GM18861 (cell line): ENCODE results near the gene STEAP1B.
A peak's percentile ranks its signal among the peaks of the same experiment; 100 is the strongest.
"Not testable (repeated sequence)": the region's sequence is repeated elsewhere in the genome, so short reads cannot be mapped to it uniquely, and the experiment has no call there.

Source experiments
- ATAC-seq: cut with Tn5 transposase; IDR thresholded peaks from one replicate; pipeline ENCODE4 v1.9.1; 2021; ENCODE audit not compliant: unreplicated experiment

Gene STEAP1B

DNA sequence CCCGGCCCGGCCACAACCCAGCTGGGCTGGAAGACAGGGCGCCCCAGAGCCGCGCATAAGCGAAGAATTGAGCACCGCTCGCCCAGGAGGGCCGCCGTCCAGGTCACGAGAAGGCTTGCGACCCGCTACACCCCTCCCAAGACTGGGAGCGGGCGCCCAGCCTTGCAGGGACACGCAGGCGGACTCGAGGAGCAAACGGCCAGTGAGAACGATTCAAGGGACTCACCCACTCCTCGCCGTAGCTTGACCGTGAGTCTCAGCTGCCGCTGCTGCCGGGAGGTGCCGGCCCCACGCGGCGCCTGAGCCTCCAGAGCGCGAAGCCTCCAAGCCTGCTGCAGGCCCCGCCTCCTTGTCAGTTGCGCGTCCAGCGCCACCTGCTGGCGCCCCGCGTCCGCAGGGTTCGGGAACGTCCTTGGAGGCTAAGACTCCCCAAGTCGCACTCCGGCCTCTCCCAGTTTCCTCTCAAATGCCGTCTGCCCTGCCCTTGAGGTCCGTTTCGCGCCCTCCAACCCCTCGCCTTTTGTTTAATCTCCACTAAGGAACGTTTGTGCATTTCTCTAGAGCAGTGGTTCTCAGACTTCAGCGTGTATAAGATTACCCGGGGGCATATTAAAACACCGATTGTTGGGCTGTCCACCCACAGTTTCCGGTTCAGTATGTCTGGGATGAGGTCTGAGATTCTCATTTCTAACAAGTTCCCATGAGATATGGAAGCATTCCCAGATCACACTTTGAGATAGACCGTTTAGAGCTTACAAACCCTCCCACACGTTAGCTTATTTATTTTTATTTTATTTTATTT is at the start of gene STEAP1B:
Gene STEAP1B (minus strand): TSS at position 301 of the 802 bp plus-strand sequence. CDS start 5,333 bp downstream, outside the sequence.
- peak; percentile 95 for ATAC-seq

DNA sequence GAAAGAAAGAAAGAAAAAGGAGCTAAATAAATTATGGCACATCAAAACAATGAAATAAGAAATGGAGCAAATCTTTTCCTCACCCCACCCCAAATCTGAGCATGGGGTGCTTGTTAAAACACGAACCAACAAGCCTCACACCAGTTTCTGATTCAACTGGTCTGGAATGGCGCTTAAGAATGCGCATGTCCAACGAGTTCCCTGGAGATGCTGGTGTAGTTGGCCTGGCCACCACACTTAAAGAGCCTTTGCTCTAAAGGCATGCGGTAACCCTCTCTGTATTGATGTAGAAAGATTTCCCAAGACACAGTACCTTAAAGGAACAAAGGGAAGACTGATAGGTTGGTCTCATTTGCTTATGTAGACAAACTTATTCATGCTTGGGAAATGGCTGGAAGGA is 49.1 kb upstream of the STEAP1B start:
- ATAC-seq = no peak

DNA sequence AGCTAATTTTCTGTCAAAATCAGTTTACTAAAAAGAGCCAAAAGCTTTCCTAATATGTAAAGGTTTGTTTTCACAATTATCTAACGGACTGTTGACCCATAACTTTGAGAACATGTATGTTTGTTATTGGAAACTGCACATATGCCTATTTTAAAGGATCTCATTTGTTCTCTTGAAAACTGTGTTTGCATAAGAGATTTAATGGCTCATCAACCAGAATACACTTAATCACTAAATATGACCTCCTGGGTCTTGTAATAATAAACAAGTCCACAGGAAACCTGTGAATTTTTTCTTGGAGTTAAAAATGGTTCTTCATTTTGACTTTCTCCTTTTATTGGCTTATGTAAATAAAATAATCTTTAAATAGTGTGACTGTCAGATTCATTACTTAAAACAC is 48.3 kb upstream of the STEAP1B start:
- no peak for ATAC-seq

DNA sequence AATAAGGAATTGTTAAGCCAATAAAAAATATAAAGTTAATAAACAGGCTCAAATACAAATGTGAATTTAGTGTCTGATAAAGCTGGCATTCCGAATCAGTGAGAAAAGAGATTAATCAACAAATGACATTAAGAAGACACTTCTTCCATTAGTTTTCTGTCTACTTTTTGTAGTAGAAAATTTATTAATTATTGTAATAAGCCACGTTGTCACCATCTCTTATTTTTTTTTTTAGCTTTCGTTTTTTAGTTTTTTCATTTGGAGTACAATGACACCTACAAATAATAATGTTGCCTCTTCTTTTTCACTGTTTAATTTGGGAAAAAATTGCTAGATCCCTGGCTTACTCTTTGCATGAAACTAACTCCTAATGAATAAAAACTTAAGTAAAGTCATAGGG is 46.8 kb upstream of the STEAP1B start:
- ATAC-seq = no peak

DNA sequence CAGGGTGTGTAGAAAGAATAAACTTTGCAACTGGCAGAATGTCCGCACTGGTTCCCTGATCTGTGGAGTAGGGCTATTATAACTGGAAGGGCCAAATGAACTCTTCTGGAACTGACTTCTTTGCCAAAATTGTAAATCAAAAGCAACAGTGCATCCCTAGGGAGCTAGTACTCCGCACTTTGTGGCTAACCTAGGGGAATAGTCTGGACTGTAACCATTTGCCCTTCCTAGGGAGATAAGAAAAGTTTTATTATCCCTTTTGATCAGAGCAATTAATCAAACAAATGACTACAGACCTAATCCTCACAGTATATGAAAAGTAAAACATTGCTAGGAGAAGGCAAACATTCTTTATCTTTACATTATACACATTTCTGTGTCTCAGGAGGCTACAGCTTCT is 45.5 kb upstream of the STEAP1B start:
- ATAC-seq = no peak

DNA sequence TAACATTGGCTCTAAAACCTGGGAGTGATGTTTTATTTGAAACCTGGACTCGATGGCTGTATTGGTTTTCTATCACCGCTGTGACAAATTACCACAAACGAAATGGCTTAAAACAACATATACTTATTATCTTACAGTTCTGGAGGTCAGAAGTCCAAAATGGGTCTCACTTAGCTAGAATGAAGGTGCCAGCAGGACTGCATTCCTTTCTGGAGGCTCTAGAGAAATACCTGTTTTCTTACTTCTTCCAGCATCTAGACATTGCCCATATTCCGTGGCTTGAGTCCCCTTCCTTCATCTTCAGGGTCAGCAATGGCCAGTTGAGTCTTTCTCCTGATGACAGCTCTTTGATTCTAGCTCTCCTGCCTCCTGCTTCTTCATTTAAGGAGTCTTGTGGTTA is 44.3 kb upstream of the STEAP1B start:
- ATAC-seq = no peak

DNA sequence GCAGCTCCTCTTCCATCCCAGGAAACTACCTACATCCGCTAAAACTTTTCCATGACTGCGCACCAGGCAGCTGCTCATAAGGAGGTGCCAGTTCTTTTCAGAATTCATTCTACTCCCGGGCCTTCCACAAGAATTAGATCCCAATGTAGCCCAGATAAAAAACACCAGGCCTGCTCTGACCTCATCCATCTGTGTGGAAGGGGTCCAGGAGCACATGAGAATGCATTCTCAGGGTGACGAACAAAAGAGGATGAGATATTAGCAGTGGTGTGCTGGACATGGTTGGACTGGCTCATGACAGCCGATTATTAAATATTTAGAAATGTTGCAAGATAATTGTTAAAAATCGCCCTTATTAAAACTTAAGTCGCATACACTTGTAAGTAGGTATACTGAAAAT is 43.2 kb upstream of the STEAP1B start:
- ATAC-seq = no peak

DNA sequence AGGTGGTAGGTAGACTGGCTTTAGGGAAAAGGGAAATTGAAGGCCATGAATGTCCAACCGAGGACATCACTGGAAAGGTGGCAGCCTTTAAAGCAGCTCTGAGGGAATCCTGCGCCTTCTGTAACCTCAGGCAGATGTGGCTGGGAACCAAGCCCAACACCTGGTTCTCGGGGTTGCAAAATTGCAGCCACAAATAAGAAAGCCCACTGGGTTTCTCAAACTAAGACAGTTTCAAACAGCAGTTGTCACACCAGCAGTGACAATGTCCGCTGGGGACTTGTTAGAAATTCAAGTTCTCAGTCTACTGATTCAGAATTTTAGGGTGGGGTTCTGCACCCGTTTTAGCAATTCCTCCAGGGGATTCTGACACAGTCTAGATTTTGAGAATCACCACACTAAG is 42.7 kb upstream of the STEAP1B start:
- ATAC-seq = no peak

DNA sequence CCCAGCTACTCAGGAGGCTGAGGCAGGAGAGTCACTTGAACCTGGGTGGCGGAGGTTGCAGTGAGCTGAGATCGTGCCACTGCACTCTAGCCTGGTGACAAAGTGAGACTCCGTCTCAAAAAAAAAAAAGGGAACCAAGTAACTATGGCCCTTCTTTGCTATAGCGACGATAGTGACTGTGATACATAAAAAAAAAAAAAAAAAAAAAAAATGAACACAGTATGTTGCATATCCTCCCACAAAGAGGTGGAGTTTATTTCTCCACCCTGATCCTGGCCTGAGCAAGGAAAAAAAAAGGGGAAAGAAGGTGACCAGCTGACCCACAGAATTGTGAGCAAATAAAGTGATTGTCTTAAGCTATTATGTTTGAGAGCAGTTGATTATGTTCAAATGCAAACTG is 42.3 kb upstream of the STEAP1B start:
- ATAC-seq = no peak

DNA sequence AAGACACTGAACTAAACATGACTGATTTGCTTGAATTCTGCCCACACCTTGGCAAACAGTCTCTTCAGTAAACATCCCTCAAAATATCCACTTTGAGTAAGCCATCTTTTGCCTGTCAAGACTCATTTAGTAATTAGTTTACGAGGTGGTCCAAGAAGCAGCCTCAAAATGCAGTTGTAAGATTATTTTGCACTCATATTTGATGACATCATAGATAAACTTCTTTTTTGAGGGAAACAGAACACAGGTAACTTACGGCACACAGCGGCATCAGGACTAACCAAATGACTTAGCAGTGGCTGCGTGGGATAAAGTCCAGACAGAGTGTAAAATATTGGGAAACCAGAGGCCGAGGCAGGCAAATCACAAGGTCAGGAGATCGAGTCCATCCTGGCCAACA is 41.8 kb upstream of the STEAP1B start:
- ATAC-seq = no peak

DNA sequence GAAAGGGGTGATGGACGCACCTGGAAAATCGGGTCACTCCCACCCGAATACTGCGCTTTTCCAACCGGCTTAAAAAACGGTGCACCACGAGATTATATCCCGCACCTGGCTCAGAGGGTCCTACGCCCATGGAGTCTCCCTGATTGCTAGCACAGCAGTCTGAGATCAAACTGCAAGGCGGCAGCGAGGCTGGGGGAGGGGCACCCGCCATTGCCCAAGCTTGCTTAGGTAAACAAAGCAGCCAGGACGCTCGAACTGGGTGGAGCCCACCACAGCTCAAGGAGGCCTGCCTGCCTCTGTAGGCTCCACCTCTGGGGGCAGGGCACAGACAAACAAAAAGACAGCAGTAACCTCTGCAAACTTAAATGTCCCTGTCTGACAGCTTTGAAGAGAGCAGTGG is 28.5 kb upstream of the STEAP1B start:
- ATAC-seq = not testable (repeated sequence)

DNA sequence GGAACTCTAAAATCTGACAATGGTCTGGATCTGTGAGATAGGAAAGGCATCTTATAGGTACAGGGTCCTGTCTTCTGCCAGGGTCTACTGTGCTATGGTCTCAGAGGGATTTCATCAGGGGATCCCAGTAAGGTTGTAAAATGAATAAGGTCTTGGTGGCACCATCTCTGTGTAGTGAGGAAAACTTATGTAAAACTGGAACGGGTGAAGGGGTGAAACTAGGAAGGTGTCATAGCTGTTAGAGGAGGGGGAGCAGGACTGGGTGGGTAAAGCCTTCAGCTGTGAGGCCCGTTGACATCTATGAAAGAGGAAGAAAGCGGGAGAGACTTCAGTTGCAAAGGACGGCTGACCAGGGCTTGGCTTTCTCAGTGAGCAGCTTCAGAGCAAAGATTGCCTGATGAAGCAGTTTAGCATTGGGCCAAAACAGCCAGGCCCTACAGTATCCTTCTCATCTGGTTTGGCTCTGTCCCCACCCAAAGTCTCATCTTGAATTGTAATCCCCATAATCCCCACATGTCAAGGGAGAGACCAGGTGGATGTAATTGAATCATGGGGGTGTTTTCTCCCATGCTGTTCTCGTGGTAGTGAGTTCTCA is 24.5 kb upstream of the STEAP1B start:
- not testable (repeated sequence) for ATAC-seq

DNA sequence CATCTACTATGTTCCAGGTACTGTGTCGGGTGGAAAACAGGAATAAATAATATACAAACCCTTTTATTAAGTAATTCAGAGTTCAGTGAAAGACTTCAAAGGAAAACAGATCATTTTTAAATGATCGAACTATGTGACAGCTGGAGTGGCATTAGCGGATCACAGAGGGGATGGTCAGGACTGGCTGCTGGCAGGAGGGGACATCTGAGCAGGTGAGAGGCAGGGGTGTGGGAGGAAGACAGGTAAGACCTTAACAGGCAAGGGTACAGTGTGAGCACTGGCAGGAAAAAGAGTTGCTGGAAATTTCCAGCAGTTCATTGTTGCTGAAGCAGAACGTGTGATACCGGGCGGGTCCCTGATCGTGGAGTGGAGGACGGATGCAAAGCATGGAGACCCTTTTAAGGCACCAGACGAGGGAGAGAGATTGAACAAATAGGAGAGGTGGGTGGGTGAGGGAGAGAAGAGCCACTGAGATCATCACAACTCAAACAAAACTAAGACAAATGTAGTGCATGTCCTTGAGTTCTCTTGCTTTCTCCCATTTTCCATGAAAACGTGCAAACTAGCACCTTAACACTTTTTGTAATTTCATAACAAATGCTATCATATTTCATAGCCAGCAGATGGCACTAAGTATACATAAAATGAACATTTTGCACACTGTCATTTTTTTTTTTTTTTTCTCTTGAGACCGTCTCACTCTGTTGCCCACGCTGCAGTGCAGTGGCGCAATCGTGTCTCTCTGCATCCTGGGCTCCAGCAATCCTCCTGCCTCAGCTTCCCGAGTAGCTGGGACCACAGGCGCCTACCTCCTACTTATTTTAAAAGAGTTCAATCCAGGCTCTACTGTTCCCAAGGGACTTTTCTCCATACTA is 23.7 kb upstream of the STEAP1B start:
- ATAC-seq = not testable (repeated sequence)

DNA sequence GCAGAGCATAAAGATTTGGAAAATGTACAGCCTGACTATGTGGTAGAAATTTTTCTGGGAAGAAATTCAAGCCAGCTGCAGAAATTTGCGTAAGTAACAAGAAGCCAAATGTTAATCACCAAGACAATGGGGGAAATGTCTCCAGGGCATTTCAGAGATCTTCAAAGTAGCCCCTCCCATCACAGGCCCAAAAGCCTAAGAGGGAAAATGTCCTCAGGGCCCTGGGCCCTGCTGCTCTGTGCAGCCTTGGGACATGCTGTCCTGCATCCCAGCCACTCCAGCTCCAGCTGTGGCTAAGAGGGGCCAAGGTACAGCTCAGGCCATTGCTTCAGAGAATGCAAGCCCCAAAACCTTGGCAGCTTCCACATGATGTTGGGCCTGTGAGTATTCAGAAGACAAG is 19.6 kb upstream of the STEAP1B start:
- ATAC-seq = not testable (repeated sequence)

DNA sequence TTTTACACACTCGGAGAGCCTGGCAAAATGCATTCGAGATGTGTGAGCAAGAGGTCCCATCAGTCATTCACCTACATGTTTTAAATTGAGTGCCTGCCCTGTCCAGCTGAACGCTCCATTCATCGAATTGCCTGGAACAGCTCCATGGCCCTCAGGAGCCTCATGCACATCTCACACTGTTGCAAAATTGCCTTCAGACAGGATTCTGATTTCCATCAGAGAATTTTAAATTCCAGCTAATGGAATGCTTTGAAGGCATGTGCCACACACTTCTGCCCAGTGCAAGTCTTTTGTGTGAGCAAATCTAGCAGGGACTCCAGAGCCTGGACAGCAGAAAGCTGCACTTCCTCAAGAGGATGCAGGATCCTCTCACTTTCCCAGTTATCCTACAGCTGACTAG is 17.0 kb upstream of the STEAP1B start:
- not testable (repeated sequence) for ATAC-seq

DNA sequence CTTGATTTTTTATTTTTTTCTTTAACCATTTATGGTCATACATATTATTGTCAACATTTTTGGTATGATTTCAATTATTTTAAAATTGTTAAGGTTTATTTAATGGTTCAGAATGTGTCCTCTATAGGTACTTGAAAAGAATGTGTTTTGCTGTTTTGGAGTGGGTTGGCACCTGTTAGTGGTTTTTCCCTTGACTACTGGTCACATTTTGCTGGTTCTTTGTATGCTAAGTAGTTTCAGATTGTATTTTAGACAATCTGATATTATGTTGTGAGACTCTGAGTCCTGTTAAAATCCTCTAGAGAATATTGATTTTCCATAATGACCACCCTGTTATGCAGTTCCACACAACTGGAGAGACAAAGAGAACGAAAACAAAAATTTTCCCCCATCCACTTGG is 15.0 kb upstream of the STEAP1B start:
- ATAC-seq = not testable (repeated sequence)

DNA sequence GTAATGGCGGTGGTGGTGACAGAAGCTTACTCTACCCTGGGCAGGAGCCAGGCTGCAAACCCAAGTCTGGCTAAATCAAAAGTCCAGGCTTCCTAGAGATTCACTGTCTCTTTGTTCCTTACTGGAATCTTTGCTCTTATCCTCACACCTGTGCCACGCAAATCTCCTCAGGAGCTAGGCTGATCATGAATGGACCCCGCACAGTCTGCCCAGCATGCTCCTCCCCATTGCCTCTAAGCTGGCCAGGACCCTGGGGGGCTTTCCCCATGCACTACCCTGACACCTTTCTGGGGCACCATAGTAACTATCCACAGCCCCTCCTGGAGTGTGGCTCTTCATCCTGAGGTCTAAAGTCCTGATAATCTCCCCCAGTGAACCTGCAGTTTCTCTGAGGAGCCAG is 7.3 kb upstream of the STEAP1B start:
- ATAC-seq = not testable (repeated sequence)

DNA sequence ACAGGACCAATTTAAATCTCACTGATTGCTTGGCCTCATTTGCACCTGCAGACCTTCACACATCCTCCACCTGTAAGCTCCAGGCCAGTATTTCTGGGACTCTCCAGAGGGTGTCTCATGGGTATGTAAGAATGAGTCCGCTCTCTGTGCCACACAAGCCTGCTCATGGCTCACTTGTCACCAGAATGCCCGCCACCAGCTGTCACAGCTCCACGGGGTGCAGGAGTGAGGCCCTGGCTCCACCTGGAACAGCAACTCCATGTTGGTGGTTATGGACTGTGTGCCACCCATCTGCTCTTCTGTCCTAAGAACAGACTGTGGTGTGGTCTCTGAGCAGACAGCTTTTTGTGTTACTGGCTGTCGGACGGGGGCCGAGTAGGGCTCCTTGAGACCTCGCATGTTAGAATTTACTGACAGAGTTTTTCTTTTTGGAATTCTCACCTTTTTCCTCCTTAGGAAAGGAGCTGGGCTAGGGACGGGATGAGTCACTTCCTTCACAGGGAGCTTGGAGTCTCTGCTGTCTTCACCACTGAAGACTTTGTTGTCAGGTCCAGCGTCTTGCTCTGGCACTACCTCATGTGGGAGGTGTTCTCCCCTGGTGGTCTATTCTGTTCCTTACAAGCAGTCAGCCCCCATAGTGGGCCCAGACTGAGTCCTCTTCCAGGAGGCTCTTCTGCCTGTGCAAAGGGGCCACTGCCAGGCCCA is 6.5 kb upstream of the STEAP1B start:
- ATAC-seq = not testable (repeated sequence)

DNA sequence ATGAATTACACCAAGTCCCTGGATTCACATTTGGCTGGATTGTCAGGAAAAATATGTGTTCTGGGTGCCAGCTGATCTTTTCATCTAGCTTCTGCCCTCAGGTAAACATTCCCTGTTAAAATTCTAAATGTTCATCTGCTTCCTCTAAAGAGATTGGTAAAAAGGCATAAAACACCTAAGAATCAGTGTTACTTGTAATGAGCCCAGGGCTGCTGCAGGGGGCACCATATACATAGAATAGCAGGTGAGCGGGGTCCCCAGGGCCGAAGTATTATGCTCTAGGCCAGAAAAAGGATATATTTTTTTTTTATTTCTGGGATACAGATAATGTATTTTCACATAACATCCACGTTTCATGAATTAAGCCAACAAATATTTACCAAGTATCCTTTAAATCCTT is 4.5 kb upstream of the STEAP1B start:
- not testable (repeated sequence) for ATAC-seq

DNA sequence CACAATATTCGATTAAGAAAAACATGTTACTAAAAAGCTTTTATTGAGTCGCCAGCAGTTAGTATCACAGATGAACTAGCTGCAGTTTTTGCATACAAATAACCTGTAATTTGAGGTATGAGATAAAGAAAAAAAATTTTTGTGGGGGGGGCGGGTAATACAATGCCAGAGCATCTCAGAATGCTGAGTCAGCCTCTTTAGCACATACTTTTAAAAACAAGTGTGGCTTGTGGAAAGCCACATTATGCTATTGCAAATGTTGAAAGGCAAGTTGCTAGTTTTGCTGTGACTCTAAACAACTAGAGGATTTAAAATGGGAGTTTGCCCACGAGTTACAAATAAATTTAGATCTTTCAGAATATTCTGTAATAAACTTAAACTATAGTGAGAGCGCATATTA is 2.1 kb upstream of the STEAP1B start:
- not testable (repeated sequence) for ATAC-seq

DNA sequence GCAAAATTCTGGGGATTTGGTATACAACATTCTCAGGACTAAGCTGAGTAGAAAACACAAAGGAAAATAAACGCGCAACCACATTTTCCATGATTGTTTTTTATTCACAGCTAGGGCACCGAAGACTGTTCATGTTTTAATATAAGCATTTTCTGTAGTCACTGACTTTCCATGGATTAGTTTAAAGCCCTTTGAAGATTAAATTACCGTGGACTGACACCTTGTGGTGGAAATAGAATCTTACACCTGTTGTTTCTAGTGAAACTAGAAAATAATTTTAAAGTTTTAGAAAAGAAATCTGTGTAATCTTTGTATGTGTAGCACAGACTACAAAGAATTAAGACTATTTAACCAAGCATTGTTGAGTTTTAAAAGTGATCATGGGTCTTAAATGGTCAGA is 1.3 kb upstream of the STEAP1B start:
- not testable (repeated sequence) for ATAC-seq
